Osteocyte (in vitro differentiated cells): ENCODE results near the gene CDH24. TPM values are rescaled to one million over a fixed set of nuclear protein-coding genes. Genes with fewer than 3 reads are reported as not detected.

Source experiments
- DNase-seq: peaks from one replicate; pipeline ENCODE4 v3.0.0; 2021; ENCODE audit warnings: mixed read lengths; ENCODE audit not compliant: unreplicated experiment; ENCODE audit errors: extremely low spot score
- H3K27ac Mint-ChIP-seq: one replicate; pipeline ENCODE4 v1.8.0; 2021; ENCODE audit warnings: mild to moderate bottlenecking, mixed read lengths; ENCODE audit not compliant: unreplicated experiment
- H3K27me3 Mint-ChIP-seq: one replicate; pipeline ENCODE4 v1.8.0; 2021; ENCODE audit warnings: mixed read lengths; ENCODE audit not compliant: unreplicated experiment
- H3K36me3 Mint-ChIP-seq: one replicate; pipeline ENCODE4 v1.8.0; 2021; ENCODE audit warnings: mixed read lengths; ENCODE audit not compliant: unreplicated experiment
- H3K4me1 Mint-ChIP-seq: one replicate; pipeline ENCODE4 v1.8.0; 2021; ENCODE audit warnings: mixed read lengths; ENCODE audit not compliant: unreplicated experiment
- H3K4me3 Mint-ChIP-seq: one replicate; pipeline ENCODE4 v1.8.0; 2021; ENCODE audit warnings: mild to moderate bottlenecking, moderate library complexity, mixed read lengths; ENCODE audit not compliant: unreplicated experiment
- H3K9me3 Mint-ChIP-seq: one replicate; pipeline ENCODE4 v1.8.0; 2021; ENCODE audit warnings: mixed read lengths; ENCODE audit not compliant: unreplicated experiment
- CTCF ChIP-seq: fragments of 200-600 bp; sonication (generic); IDR thresholded peaks from 2 replicates; pipeline ENCODE4 v1.5.0; 2021; ENCODE audit warnings: antibody characterized with exemption, mild to moderate bottlenecking, moderate library complexity
- total RNA-seq: library from RNA; stranded (reverse); gene quantifications from 2 replicates; pipeline ENCODE4 v1.2.1, GENCODE V29; 2021

Gene CDH24
- total RNA-seq, 1 donor from 2014 or later = 13.3 TPM

DNA sequence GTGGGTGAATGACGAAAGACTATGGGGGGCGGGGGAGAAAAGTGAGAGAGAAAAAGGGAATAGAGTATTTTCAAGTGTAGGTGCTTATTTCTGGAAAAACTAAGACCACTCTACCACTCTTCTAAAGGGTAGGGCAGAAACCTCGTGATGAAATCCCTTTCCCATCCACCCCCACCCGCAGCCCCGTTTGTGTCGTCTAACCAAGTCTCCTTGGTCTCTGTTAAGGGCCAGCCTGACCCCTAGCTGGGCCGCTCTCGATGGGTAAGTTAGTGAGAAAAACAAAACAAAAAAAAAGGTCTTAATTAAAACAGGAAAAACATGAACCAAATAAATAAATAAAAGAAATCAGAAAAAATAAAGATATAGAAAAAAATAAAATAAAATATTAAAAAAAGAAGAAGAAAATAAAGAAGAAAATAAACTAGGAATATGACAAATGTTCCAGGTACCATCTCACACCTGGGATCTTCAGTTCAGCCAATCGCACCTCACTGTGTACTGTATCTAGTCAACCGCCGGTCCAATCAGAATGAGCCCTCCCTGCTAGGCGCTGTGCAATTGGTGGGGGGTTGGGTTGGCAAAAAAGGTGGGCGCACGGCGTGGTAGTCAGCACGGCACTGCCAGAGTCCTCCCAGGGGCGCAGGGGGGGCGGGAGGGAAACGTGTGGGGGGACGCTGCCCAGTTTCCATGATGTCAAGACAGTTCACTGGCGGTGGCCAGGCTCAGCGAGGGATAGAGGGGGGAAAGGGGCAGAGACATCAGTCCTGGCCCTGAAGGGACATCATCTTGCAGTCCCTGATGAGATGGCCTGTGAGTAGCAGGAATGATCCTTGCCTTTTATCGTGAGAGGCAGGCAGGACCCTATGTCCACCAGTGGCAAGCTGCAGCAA is 9.8 kb upstream of the CDH24 start:
- DNase-seq = peak; percentile 65
- no peak for TF ChIP-seq CTCF
- no peaks in the 10 kb centered on the region for H3K9me3 Mint-ChIP-seq
- H3K36me3 Mint-ChIP-seq = peaks cover 34% of the 10 kb centered on the region
- no peak overlapping the region for H3K27ac Mint-ChIP-seq
- H3K4me3 Mint-ChIP-seq = no peak overlapping the region
- peaks cover 52% of the 10 kb centered on the region for H3K4me1 Mint-ChIP-seq
- no peaks in the 10 kb centered on the region for H3K27me3 Mint-ChIP-seq

DNA sequence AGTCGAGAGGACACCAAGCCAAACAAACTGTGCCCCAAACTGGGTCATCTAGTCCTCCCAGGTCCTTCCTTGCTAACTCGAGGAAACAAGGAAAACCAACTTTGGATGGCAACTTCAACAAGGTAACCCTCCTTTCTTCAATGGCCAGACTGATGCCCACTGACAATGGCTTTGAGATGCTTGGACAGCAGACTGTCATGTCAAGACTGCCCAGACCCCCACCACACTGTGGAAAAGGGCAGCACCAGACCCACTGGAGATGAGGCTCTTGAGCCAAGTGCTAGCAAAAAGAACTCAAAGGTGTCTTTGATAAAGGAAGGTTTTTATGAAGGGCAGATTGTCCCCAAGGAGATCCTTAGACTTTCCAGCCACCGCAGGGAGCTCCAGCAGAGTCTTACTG is 9.0 kb upstream of the CDH24 start:
- H3K27me3 Mint-ChIP-seq = no peaks in the 10 kb centered on the region
- no peak overlapping the region for H3K4me3 Mint-ChIP-seq
- H3K9me3 Mint-ChIP-seq = no peaks in the 10 kb centered on the region
- no peak for TF ChIP-seq CTCF
- DNase-seq = peak; percentile 42
- H3K4me1 Mint-ChIP-seq = peaks cover 48% of the 10 kb centered on the region
- no peak overlapping the region for H3K27ac Mint-ChIP-seq
- peaks cover 35% of the 10 kb centered on the region for H3K36me3 Mint-ChIP-seq

- H3K4me3 Mint-ChIP-seq = no peak overlapping the region
- H3K36me3 Mint-ChIP-seq = peaks cover 38% of the 10 kb centered on the region
- peaks cover 33% of the 10 kb centered on the region for H3K4me1 Mint-ChIP-seq
- DNase-seq = no peak
- H3K27me3 Mint-ChIP-seq = no peaks in the 10 kb centered on the region
- H3K27ac Mint-ChIP-seq = no peak overlapping the region
- no peak for TF ChIP-seq CTCF
- H3K9me3 Mint-ChIP-seq = no peaks in the 10 kb centered on the region
Observed at GRCh38 chr14:23063601-23064000, 6.3 kb upstream of the CDH24 start.

DNA sequence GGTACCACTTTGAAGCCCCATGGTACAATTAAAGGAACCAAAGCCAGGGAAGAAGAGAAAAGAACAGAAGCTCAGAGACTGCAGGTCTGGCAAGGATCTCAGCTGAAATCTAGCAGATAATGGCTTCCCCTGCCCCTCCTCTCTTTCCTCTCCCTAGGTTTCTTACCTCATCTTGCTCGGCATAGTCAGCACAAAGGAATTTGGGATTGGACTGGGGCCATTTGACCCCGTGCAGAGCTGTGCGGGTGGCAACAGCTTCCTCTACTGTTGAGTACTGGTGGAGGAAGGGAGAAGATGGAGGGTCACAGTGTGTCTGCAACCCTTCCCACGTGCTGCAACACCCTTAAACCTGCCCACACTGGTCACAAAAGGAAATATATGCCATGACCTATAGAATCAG is 4.7 kb upstream of the CDH24 start:
- peaks cover 35% of the 10 kb centered on the region for H3K4me1 Mint-ChIP-seq
- peak overlapping the region; percentile 18 for H3K4me3 Mint-ChIP-seq
- peak overlapping the region; percentile 70 for H3K27ac Mint-ChIP-seq
- H3K9me3 Mint-ChIP-seq = no peaks in the 10 kb centered on the region
- peaks cover 37% of the 10 kb centered on the region for H3K36me3 Mint-ChIP-seq
- no peak for TF ChIP-seq CTCF
- H3K27me3 Mint-ChIP-seq = no peaks in the 10 kb centered on the region
- DNase-seq = no peak

DNA sequence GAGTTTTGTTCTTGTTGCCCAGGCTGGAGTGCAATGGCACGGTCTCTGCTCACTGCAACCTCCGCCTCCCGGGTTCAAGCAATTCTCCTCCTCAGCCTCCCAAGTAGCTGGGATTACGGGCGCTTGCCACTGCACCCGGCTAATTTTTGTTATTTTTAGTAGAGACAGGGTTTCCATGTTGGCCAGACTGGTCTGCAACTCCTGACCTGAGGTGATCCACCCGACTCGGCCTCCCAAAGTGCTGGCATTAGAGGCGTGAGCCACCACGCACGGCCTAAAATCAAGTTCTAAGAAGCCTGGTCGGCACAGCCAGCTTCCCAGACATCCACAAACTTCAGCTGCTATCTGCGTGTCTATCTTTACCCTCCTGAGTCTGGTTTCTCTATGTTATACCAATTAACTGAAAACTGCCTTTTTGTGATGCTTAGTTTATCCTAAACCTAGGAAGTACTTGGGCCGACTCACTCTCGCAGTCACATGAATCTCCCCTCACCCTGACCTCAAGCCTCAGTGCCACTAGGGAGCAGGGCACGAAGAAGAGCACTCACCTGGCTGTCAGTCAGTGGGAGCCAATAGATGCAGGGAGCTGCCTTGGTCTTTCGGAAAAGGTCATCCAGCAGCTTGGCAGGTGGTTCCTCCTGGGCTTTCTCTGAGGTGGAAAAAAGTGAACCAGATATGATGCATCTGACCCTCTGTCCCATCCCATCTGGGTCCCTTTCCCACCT is 3.4 kb upstream of the CDH24 start:
- Mint-ChIP-seq H3K9me3 (no peaks in the 10 kb centered on the region), H3K4me3 (no peak overlapping the region), H3K36me3 (peaks cover 34% of the 10 kb centered on the region), H3K27me3 (no peaks in the 10 kb centered on the region), H3K4me1 (peaks cover 45% of the 10 kb centered on the region), H3K27ac (no peak overlapping the region)
- TF ChIP-seq CTCF = no peak
- DNase-seq = no peak
